Measurements from ENCODE around the gene SUDS3.
"Not testable (repeated sequence)": the region's sequence is repeated elsewhere in the genome, so short reads cannot be mapped to it uniquely, and the experiment has no call there.

Gene SUDS3

DNA sequence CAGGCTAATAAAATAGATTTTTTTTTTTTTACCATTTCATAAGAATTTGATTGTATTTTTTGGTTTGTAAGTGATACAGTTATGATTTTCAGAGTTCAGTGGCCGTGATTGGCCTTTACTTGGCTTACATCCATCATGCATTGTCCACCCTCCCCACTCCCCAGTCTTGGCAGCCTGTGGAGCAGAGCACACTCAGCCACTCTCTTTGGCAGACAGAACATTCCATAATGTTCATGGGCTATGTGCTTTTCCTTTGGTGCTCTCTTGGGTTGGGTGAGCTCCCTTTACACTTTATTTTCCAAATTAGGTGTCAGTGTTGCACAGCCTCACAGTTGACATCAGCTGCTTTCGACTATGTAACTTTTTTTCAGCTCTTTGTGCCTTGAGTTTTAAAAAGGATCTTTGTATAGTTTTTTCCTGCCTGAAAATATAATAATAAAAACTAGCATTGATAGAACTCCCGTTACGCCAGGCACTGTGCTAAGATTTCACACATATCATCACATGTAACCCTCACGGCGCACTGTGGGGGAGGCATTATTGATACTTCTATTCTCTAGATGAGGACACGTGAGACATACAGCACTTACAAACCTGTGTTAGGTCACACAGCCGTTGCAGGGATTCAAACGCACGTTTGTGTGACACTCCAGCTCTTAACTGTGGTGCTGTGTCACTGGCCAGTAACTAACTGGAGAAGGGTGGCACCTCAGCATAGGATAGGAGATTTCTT, 21.5 kb downstream of the SUDS3 start:
- DNase-seq (ENCODE audit: low spot score), result no peak

DNA sequence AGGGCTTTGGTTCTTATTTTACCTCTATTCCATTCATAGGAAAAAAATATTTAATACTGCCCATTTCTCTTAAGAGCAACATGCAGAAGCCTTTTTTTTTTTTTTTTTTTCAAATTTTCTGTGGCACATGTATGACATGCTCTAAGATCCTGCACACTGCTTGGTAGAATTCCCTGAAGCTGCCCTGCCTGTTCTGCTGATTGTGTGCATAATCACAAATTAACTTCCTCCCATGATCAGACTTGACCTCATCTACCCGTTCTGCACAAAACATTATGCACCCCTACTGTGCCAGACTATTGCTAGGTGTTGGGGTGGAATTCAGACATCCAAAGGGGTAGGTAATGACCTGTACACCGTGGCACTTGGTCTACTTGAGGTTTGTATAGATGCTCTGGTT, 22.2 kb downstream of the SUDS3 start:
- DNase-seq (ENCODE audit: low spot score), result no peak

DNA sequence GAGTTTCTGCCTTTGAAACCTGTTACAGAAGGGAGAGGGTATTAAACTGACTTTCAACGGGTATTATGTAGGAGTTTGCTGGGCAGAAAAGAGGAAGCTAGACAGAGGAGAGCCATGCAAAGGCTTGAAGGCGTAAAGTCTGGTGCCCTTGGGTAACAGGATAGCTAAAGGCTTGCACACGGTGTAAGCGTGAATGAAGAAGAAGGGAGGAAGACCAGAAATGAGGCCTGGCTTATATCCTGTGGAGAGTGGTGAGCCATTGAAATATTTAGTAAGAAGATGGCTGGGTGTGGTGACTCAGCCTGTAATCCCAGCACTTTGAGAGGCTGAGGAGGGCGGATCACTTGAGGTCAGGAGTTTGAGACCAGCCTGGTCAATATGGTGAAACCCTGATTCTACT, 22.6 kb downstream of the SUDS3 start:
- no peak for DNase-seq (ENCODE audit: low spot score)

DNA sequence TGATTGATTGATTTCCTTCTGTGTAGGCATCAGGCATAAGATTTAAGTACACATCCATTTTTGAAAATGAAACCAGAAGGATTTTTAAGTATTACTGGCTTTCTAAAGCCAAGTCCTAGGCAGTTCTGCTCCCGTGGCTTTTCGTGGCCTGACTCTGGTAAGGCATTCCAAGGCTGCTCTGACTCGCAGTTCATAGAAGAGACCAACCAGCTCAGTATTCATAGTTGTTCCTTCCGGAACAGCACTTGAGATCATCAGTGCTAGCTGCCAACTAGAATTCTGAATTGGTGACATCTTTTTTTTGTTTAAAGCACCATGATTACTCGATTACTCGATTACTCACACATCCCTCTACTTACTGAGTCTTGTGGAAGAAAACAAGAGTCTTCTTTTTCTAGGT, 25.9 kb downstream of the SUDS3 start:
- no peak for DNase-seq (ENCODE audit: low spot score)

DNA sequence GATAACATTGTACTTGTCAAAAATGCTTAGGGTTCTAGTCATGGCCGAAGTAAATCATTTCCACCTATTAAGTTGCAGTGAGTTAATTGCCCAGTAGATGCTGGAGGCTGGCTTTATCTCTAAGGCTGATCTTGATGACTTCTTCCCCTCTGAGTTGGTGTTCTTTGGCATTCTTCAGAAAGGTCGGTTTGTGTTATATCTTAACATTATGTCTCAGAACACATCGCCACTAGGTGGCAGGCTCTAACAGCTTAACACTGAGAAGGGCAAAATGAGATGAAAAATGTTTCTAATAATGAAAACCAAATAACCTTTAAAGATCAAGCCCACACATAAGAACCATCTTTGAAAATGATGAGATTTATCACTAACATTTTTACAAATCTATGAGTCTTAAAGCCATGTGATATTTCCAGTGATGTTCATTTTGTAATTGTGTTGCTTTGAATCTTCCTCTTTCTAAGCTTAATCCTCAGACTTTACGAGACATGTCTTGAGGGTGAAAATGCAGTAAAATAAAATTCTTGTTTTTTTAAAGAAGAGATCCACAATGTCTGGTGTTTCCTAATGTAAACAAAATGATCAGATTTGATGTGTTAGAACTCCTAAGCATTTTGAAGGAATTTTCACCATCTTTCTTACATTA, 28.6 kb downstream of the SUDS3 start:
- peak; percentile 50 for DNase-seq (ENCODE audit: low spot score)

DNA sequence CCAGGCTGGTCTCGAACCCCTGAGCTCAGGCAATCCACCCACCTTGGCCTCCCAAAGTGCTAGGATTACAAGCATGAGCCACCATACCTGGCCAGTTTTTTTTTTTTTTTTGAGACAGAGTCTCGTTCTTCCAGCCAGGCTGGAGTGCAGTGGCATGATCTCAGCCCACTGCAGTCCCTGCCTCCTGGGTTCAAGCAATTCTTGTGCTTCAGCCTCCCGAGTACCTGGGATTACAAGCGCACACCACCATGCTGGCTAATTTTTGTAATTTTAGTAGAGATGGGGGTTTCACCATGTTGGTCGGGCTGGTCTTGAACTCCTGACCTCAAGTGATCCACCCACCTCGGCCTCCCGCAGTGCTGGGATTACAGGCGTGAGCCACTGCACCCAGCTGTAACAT, 31.9 kb downstream of the SUDS3 start:
- DNase-seq (ENCODE audit: low spot score), result not testable (repeated sequence)

DNA sequence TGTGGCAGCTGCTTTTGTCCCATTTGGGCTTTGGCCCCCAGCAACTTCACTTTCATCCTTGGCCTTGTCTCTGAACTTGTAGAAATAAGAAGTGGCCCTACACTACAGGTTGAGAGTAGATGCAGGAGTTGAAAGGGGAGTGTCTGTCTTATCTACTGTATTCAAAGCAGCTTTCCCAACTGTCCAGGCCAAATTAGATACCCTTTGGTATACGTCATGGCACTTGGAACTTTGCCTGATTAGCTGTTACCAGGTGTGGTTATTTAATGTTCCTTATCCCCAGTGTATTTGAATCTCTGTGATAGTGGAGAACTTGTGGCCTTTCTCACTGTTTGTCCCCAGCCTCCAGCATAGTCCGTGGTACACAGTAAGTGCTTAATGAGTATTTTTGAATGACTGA, 33.5 kb downstream of the SUDS3 start:
- DNase-seq (ENCODE audit: low spot score), result no peak

DNA sequence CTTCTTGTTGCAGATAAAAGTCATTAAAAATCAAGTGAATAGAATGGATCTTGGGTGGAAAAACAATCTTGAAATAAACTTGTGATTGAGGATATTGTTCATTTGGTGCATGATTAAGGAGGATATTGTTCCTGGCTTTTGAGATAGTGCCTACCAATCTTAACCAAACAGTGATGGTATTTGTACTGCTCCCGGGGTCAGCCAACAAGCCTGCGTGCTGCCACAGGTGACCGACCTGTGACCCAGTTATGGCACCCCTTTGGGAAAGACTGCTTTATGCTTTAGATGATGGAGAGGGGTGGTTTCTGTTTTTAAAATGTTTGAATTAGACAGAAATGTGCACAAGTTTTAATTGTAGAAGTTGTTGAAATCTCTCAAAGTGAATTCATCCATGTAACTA, 41.6 kb downstream of the SUDS3 start:
- no peak for DNase-seq (ENCODE audit: low spot score)

DNA sequence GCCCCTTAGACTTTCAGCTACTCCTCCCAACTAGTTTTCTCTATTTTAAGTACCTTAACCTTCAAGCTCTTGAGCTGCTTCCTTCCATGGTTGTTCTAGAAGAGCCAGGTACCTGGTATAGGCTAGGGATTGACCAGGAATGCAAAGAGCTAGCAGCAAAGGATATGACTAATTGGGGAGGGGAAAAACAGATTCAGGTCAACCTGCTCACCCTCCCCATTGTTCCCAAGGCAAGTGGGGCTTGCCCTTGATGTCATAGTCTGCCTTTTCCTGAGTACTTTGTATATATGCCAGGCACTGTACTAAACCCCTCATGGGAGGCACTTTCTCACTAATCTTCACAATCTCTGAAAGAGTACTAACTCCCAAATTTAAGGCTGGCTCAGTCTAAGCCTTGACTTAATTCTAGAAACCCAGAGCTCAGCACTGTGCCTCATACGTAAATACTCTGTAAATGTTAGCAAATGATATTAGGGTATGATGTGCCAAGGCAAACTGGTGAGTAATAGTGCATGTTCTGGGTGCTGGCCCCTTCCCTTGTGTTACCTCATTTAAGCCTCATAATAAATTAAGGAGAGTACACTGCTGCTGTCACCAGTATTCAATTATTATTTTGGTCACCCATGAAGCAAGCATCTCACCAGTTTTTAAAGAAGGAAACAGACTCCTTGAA, 42.2 kb downstream of the SUDS3 start:
- no peak for DNase-seq (ENCODE audit: low spot score)

DNA sequence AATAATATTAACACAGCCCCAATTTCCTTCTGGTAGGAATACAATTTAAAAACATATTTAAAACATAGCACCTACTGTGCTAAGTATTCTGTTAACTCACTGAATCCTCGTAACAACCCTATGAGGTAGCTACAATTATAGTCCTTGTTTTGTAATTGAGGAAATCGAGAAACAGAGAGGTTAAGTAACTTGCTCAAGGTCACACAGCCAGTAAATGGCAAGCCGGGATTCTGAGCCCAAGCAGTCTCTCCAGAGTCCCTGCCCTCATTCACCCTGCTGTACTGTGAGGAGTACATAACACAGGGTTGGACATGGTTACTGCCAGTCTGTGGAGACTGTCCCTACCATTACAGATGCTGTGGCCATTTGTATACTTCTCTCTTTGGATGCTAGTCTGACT, 44.3 kb downstream of the SUDS3 start:
- DNase-seq (ENCODE audit: low spot score), result no peak

DNA sequence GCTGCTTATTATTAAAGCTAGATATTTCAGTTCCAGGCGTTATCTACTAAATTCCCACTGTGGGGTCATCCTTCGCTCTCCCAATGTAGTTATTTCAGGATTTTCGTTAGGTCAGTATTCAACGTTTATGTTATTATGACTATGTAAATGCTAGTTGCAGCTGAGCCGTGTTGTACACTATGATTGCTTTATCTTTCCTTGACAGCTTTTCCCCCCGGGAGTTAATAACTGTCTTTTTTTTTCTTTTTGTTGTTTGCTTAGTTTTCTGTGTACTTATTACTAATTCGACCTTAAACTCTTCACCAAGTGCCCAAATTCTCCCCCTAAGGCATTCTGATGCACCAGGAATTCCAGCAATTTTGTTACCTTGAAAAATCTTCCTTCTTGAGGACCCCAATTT, 48.5 kb downstream of the SUDS3 start:
- DNase-seq (ENCODE audit: low spot score), result no peak

DNA sequence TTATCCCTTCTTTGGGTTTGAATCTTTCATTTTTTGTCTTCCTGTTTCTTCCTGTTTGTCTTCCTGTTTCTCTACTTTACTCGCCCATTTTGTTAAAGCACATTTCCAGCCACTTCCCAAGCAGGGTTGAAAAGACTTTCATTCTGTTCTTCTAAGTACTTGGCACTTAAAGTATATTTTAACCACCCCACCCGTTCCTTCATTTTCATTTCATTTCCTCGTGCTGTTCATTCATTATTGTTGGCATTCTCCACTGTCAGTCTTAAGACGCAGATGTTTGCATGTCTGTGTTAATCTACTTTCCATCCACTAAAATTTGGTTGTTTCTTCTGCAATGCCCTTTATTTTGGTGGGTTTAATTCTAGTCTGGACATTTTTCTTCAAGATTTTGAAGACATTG, 49.0 kb downstream of the SUDS3 start:
- no peak for DNase-seq (ENCODE audit: low spot score)

DNA sequence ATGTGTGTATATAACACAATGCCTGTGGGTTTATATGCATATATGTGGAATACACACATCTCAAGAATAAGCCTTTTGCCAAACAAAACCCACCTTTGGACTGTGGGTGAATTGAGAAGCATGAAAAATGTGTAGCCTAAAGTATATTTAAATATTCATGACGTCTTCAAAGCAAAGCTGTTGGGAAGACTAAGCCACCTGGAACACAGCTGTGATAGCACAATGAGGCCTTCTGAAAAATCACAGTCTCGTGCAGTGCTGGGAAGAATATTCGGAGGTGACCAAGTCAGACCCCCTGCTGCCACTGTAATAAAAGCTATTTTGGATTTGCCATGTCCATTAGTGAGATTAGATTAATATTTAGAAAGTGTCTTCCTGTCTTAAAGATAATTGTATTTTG, 51.5 kb downstream of the SUDS3 start:
- no peak for DNase-seq (ENCODE audit: low spot score)

DNA sequence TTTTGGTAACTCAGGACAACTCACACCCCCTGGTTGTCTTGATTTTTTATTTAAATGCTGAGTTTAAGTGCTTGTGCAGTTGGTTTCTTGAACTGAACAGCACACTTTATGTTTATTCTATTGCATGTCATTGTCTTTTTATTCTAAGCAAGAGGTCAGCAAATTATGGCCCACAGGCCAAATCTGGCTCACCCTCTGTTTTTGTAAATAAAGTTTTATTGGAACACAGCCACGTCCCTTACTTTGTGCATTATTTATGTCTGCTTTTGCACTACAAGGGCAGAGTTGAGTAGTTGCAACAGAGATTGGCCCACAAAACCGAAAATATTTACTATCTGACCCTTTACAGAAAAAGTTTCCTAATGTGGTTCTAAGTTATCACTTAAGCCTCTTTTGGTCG, 52.3 kb downstream of the SUDS3 start:
- no peak for DNase-seq (ENCODE audit: low spot score)

DNA sequence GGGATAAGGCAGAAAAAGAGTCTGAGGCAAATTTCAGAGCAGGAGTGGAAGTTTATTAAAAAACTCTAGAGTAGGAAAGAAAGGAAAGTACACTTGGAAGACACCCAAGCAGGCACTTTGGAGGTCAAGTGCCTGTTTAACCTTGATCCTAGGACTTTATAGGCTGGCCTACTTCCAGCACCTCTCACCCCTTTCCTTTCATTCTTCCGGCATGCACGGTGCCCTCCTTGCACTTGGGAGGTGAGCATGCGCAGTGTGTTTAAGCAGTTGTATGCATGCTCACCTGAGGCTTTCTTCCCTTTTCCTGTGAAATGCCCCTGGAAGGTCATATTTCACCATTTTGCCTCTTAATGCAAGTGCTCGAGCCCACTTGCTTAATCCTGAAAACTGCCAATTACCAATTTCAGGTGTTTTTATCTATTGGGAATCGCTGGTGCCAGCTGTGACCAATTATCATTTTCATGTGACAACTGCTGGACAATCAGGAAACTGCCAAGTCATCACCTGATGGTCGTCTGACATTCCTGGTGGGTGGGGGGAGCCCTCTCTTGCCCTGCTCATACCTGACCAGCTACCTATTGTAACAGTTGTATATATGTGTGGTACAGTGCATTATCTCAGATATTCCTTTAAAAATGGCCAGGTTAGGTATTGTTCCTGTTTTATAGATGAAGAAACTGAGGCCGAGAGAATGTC, 53.5 kb downstream of the SUDS3 start:
- no peak for DNase-seq (ENCODE audit: low spot score)

DNA sequence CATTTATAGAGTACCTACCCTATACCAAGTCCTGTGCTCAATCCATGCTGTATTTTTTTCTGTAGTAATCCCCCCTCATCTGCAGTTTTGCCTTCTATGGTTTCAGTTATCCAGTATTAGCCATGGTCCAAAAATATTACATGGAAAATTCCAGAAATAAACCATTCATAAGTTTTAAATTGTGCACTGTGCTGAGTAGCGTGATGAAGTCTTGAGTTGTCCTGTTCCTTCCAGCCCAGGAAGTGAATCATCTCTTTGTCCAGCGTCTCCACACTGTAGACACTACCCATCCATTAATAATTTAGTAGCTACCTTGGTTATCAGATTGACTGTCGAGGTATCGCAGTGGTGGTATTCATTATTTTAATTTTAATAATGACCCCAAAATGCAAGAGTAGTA, 54.2 kb downstream of the SUDS3 start:
- DNase-seq (ENCODE audit: low spot score), result no peak

DNA sequence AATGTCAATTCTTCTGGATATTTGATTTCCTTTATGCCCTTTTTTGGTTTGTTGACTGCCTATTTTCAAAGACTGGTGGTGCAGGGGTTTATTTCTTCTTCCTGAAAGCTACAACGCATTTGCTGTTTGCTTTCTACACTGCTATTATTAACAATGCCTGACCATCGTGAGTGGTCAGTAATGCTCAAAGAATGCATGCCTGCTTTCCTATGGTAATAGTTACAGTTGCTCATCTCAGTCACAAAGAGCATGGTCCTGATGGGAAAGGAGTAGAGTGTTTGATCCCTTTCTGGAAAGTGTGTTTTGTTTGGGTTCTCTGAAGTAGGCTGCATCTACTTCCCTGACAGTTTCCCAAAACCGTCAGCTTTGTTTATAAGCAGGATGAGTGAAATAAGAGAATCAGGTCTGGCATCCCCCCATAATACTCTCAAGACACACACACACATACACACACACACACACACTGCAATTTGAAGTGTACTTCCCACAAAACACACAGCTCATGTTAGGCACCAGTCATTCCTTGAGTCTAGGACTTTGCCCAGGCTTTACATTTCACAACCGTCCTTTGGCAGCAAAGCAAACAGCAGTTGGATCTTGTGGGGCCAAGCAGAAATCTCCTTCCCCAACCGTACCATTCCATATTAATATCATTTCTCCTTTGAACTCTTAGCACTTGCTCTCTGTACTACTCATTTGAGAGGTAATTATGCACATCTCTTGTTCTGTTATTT, 56.6 kb downstream of the SUDS3 start:
- DNase-seq (ENCODE audit: low spot score), result no peak

DNA sequence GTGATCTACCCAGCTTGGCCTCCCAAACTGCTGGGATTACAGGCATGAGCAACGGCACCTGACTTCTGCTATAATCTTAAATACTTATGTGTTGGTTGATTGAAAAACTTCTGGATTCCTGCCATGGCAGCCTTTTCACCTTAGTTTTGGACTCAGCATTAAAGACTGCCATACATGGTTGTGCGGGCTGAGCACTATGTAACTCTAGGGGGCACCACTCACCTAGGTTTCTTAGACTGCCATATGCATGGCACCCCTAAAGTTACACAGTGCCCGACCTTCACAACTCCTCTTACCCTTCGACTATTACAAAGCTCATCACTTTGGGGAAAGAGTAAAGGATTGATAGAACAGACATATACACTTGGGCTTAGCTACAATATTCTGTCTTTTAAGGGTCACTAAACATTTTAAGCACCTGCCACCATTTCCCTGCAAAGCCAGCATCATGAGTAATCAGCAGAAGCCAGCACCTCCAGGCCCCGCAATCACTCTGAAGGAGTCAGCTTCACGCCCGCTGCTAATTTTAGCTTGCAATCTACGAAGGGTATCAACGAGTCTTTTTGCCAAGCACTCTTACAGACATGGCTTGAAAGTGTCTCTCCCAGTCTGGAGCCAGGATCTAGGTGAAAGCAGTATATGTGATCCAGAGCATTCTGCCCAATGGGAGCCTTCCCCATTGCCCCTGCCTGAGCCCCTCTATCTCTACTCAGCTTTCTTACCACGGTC, 59.8 kb downstream of the SUDS3 start:
- no peak for DNase-seq (ENCODE audit: low spot score)

DNA sequence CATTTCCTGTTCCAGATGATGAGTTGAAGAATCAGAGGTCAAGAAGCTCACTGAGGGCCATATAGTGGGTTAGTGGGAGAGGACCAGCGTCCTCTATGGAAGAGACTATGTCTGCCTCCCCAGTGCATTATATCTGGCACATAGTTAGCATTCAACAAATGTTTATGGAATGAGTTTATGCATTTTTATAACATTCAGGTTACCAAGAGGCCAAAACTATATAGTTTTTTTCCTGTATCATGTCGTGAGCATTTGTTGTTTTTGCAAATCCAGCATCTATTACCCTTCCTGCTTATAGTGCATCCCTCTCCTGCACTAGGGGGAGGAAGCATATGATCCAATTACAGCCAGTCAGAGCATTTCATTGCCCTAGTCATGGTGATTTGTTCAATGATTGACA, 60.6 kb downstream of the SUDS3 start:
- DNase-seq (ENCODE audit: low spot score), result no peak

DNA sequence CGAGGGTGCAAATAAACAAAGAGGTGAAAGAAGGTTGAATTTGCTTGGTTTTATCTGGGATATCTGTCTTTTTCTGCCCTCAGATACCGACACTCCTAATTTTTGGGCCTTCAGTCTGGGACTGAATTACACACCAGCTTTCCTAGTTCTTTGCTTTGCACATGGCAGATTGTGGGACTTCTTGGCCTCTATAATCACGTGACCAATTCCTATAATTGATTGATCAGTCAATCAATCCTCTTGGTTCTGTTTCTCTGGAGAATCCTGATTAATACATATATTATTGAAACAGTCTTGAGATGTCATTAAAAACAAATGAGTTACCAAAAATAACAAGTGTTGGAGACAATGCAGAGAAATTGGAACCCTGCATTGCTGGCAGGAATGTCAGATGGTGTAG, 62.7 kb downstream of the SUDS3 start:
- no peak for DNase-seq (ENCODE audit: low spot score)

DNA sequence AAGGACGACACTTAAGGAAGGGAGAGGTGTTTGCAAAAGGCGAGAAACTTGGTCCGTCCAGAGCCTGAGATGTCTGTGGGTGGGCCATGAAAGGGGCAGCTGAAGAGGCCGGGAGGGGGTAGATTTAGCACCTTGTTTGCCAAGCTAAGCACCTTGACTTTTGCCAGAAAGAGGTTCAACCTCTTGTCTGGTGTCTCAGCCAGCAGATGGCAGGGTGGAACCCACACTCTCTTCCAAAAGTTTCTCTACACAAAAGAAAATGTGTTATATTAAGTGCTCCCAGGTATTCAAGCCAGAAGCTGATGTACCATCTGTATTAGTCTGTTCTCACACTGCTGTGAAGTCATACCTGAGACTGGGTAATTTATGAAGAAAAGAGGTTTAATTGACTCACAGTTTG, 69.9 kb downstream of the SUDS3 start:
- no peak for DNase-seq (ENCODE audit: low spot score)

DNA sequence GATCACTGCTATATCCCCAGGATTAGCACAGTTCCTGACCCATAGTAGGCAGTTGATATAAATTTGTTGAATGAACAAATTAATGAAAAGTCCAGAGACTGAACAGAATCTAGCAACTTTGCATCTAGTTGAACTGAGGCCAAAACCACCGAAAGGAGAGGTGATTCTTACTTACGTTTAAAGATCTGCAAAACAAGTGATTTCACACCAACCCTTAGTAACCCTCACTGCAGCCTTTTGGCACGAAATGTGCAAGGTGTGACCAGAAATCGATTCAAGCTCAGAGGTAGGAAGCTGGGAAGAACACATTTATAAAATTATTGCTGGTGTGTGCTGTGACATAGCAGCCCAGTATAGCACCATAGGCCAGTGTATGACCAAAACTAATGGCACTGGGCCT, 70.8 kb downstream of the SUDS3 start:
- no peak for DNase-seq (ENCODE audit: low spot score)
